K562 (cell line): ENCODE data around the gene TEDC1. TPM values are rescaled to one million over a fixed set of nuclear protein-coding genes. Genes with fewer than 3 reads are reported as not detected.

ENCODE experiments used
- CBX3 ChIP-seq, 2 experiments: IDR thresholded peaks; 1 replicate in 1 of 2; 2 replicates in 1 of 2; pipeline ENCODE4 v1.6.1; 2012; ENCODE audit warnings: inconsistent platforms in 2 of 2, low read length in 2 of 2, borderline replicate concordance in 1 of 2, control low read depth in 1 of 2
- FOXP1 ChIP-seq: sonication (generic); formaldehyde crosslinking; IDR thresholded peaks from 2 replicates; pipeline ENCODE4 v1.8.0; 2022; ENCODE audit warnings: mild to moderate bottlenecking, missing genetic modification reagents
- KAT7 ChIP-seq: sonication (generic); formaldehyde crosslinking; IDR thresholded peaks from 2 replicates; pipeline ENCODE4 v1.8.0; 2022; ENCODE audit warnings: missing genetic modification reagents, mild to moderate bottlenecking, borderline replicate concordance
- KAT8 ChIP-seq: fragments of 450-650 bp; IDR thresholded peaks from 2 replicates; pipeline ENCODE4 v1.6.1; 2016; ENCODE audit warnings: low read depth, mild to moderate bottlenecking
- LEF1 ChIP-seq: fragments of 450-650 bp; IDR thresholded peaks from 2 replicates; pipeline ENCODE4 v1.6.1; 2016; ENCODE audit warnings: mild to moderate bottlenecking
- MITF ChIP-seq: IDR thresholded peaks from 2 replicates; pipeline ENCODE4 v1.6.1; 2014; ENCODE audit warnings: antibody characterized with exemption
- MYC ChIP-seq, 2 experiments: fragments of 250-450 bp in 1 of 2; sonication (Bioruptor Pico) in 1 of 2; IDR thresholded peaks; 2 replicates each; pipeline versions ENCODE4 v1.5.1 to v1.6.1; 2012 to 2021; ENCODE audit warnings: low read depth in 2 of 2, borderline replicate concordance in 1 of 2, improper control_type of control experiment in 1 of 2, low read length in 1 of 2, mild to moderate bottlenecking in 1 of 2, moderate library complexity in 1 of 2
- NCOR1 ChIP-seq: fragments of 450-650 bp; IDR thresholded peaks from 2 replicates; pipeline ENCODE4 v1.6.1; 2016; ENCODE audit warnings: mild to moderate bottlenecking, moderate library complexity
- POLR2G ChIP-seq: fragments of 200-400 bp; formaldehyde crosslinking; IDR thresholded peaks from 2 replicates; pipeline ENCODE4 v1.6.1; 2017; ENCODE audit warnings: low read depth, mild to moderate bottlenecking, antibody characterized with exemption, low read length, moderate library complexity
- polyA plus RNA-seq, 8 experiments: library from polyadenylated mRNA; depleted of rRNA in 4 of 8; stranded (reverse) in 5 of 8; unstranded in 3 of 8; fragments of >200 nt; fragmentation: Nextera tagmentation in 2 of 8; fragmentation: Illumina TruSeq in 1 of 8; extraction: Ambion mirVana in 2 of 8; extraction: Trizol in 1 of 8; gene quantifications; 2 replicates each; pipeline versions ENCODE4 v1.2.1 to v1.2.3, GENCODE V29; 2011 to 2014; ENCODE audit warnings: inconsistent platforms in 1 of 8, missing spikeins in 1 of 8
- total RNA-seq, 7 experiments: library from RNA; depleted of rRNA in 6 of 7; stranded (reverse); fragments of >200 nt in 6 of 7; fragmentation: Illumina TruSeq in 2 of 7; extraction: Trizol in 2 of 7; gene quantifications; 2 replicates each; pipeline versions ENCODE4 v1.2.1 to v1.2.3, GENCODE V29; 2011 to 2021; ENCODE audit warnings: low replicate concordance in 1 of 7
- TF ChIP-seq, protein P1 (sequence below): fragments of 450-650 bp; IDR thresholded peaks from 2 replicates; pipeline ENCODE4 v1.6.1; 2016
- TF ChIP-seq, protein P2 (sequence below): fragments of 150-350 bp; IDR thresholded peaks from 2 replicates; pipeline ENCODE4 v1.6.1; 2014; ENCODE audit warnings: low read depth, mild to moderate bottlenecking, low read length, borderline replicate concordance
- TF ChIP-seq, protein P3 (sequence below): fragments of 450-650 bp; IDR thresholded peaks from 2 replicates; pipeline ENCODE4 v1.6.1; 2016; ENCODE audit warnings: mild to moderate bottlenecking
- TF ChIP-seq, protein P4 (sequence below): fragments of 200-800 bp; sonication (Bioruptor generic); IDR thresholded peaks from 2 replicates; pipeline ENCODE4 v1.6.1; 2016; ENCODE audit warnings: missing genetic modification characterization, missing compliant biosample characterization

TEDC1 gene
- total and polyA plus RNA-seq, 9 of the 15 experiments (the other 6 are each of a cell fraction or from before 2014, with no cell fraction given) = 0.21 to 28.3 (median 5.9) TPM

DNA sequence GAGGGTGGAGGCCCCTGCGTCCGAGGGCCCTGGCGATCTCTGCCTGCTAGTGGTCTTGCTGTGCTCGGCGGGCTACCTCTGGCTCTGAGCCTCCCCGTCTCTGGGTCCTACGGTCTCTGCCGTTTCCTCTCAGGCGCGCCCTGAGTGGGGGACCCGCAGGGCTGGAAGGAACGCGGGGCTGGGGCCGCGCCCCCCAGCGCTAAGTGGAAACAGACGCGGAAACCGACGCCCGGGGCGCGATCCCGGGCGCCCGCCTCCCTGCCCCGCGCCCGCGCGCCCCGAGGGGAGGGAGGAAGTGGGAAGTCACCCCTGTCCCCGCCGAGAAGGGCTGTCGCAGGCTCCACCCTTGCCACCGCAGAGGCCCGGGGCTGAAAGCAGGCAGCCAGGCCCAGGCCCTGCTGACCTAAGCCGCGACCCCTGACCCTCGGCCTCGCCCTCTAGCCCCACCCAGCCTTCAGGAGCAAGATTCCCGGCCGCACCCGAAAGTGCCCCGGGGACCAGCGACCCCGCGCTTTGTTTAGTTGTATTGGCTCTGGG is 3.5 kb upstream of the TEDC1 start (continued):
- TF ChIP-seq, protein P1, sequence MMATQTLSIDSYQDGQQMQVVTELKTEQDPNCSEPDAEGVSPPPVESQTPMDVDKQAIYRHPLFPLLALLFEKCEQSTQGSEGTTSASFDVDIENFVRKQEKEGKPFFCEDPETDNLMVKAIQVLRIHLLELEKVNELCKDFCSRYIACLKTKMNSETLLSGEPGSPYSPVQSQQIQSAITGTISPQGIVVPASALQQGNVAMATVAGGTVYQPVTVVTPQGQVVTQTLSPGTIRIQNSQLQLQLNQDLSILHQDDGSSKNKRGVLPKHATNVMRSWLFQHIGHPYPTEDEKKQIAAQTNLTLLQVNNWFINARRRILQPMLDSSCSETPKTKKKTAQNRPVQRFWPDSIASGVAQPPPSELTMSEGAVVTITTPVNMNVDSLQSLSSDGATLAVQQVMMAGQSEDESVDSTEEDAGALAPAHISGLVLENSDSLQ = no peak
- no peak for TF ChIP-seq KAT7 (CRISPR knock-in tag)
- no peak for TF ChIP-seq CBX3 (IDR thresholded peaks at IDR 0.05; ENCODE audit: borderline replicate concordance in 1 of 2, low read length in 2 of 2)
- TF ChIP-seq, protein P2, sequence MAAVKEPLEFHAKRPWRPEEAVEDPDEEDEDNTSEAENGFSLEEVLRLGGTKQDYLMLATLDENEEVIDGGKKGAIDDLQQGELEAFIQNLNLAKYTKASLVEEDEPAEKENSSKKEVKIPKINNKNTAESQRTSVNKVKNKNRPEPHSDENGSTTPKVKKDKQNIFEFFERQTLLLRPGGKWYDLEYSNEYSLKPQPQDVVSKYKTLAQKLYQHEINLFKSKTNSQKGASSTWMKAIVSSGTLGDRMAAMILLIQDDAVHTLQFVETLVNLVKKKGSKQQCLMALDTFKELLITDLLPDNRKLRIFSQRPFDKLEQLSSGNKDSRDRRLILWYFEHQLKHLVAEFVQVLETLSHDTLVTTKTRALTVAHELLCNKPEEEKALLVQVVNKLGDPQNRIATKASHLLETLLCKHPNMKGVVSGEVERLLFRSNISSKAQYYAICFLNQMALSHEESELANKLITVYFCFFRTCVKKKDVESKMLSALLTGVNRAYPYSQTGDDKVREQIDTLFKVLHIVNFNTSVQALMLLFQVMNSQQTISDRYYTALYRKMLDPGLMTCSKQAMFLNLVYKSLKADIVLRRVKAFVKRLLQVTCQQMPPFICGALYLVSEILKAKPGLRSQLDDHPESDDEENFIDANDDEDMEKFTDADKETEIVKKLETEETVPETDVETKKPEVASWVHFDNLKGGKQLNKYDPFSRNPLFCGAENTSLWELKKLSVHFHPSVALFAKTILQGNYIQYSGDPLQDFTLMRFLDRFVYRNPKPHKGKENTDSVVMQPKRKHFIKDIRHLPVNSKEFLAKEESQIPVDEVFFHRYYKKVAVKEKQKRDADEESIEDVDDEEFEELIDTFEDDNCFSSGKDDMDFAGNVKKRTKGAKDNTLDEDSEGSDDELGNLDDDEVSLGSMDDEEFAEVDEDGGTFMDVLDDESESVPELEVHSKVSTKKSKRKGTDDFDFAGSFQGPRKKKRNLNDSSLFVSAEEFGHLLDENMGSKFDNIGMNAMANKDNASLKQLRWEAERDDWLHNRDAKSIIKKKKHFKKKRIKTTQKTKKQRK = no peak
- TF ChIP-seq FOXP1 (CRISPR knock-in tag) = no peak
- no peak for TF ChIP-seq MITF
- TF ChIP-seq POLR2G = 0 out of 2 replicates have a peak, but pooled peaks have one; percentile 24
- no peak for TF ChIP-seq KAT8
- no peak for TF ChIP-seq LEF1
- TF ChIP-seq NCOR1 = no peak
- no peak for TF ChIP-seq MYC (IDR thresholded peaks at IDR 0.05; ENCODE audit: low read depth, low read length)
- TF ChIP-seq MYC (CRISPR knock-in tag; IDR thresholded peaks at IDR 0.05; ENCODE audit: borderline replicate concordance, low read depth) = no peak
- TF ChIP-seq, protein P3, sequence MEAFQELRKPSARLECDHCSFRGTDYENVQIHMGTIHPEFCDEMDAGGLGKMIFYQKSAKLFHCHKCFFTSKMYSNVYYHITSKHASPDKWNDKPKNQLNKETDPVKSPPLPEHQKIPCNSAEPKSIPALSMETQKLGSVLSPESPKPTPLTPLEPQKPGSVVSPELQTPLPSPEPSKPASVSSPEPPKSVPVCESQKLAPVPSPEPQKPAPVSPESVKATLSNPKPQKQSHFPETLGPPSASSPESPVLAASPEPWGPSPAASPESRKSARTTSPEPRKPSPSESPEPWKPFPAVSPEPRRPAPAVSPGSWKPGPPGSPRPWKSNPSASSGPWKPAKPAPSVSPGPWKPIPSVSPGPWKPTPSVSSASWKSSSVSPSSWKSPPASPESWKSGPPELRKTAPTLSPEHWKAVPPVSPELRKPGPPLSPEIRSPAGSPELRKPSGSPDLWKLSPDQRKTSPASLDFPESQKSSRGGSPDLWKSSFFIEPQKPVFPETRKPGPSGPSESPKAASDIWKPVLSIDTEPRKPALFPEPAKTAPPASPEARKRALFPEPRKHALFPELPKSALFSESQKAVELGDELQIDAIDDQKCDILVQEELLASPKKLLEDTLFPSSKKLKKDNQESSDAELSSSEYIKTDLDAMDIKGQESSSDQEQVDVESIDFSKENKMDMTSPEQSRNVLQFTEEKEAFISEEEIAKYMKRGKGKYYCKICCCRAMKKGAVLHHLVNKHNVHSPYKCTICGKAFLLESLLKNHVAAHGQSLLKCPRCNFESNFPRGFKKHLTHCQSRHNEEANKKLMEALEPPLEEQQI = no peak
- TF ChIP-seq, protein P4, sequence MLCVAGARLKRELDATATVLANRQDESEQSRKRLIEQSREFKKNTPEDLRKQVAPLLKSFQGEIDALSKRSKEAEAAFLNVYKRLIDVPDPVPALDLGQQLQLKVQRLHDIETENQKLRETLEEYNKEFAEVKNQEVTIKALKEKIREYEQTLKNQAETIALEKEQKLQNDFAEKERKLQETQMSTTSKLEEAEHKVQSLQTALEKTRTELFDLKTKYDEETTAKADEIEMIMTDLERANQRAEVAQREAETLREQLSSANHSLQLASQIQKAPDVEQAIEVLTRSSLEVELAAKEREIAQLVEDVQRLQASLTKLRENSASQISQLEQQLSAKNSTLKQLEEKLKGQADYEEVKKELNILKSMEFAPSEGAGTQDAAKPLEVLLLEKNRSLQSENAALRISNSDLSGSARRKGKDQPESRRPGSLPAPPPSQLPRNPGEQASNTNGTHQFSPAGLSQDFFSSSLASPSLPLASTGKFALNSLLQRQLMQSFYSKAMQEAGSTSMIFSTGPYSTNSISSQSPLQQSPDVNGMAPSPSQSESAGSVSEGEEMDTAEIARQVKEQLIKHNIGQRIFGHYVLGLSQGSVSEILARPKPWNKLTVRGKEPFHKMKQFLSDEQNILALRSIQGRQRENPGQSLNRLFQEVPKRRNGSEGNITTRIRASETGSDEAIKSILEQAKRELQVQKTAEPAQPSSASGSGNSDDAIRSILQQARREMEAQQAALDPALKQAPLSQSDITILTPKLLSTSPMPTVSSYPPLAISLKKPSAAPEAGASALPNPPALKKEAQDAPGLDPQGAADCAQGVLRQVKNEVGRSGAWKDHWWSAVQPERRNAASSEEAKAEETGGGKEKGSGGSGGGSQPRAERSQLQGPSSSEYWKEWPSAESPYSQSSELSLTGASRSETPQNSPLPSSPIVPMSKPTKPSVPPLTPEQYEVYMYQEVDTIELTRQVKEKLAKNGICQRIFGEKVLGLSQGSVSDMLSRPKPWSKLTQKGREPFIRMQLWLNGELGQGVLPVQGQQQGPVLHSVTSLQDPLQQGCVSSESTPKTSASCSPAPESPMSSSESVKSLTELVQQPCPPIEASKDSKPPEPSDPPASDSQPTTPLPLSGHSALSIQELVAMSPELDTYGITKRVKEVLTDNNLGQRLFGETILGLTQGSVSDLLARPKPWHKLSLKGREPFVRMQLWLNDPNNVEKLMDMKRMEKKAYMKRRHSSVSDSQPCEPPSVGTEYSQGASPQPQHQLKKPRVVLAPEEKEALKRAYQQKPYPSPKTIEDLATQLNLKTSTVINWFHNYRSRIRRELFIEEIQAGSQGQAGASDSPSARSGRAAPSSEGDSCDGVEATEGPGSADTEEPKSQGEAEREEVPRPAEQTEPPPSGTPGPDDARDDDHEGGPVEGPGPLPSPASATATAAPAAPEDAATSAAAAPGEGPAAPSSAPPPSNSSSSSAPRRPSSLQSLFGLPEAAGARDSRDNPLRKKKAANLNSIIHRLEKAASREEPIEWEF (CRISPR knock-in tag) = no peak
